GM23338 (cell line): ENCODE results near the gene NRXN2. TPM values are rescaled to one million over a fixed set of nuclear protein-coding genes. Genes with fewer than 3 reads are reported as not detected.

Source experiments
- ATAC-seq: fragments of 200-7000 bp; cut with Tn5 transposase; 3 replicates; pipeline ENCODE4 v1.9.1; 2020
- DNase-seq: peaks from one replicate; pipeline ENCODE4 v3.0.0-alpha.2; 2015; ENCODE audit warnings: low spot score
- H2AFZ ChIP-seq: fragments of 200-600 bp; sonication (generic); 2 replicates; pipeline ENCODE4 v1.8.0; 2016; ENCODE audit warnings: antibody characterized with exemption, mild to moderate bottlenecking, moderate library complexity
- H3F3A ChIP-seq: fragments of 200-600 bp; sonication (generic); replicated peaks from 2 replicates; pipeline ENCODE4 v1.8.0; 2017; ENCODE audit warnings: antibody characterized with exemption, mixed run types, low read depth
- H3K27ac ChIP-seq: fragments of 200-600 bp; sonication (generic); 2 replicates; pipeline ENCODE4 v1.6.1; 2016; ENCODE audit warnings: low read depth
- H3K27me3 ChIP-seq: fragments of 200-600 bp; sonication (generic); 2 replicates; pipeline ENCODE4 v1.8.0; 2016; ENCODE audit warnings: mild to moderate bottlenecking, mixed run types, moderate library complexity; ENCODE audit not compliant: insufficient read depth
- H3K36me3 ChIP-seq: fragments of 200-600 bp; sonication (generic); 2 replicates; pipeline ENCODE4 v1.8.0; 2016; ENCODE audit warnings: mild to moderate bottlenecking; ENCODE audit not compliant: insufficient read depth
- H3K4me1 ChIP-seq: fragments of 200-600 bp; sonication (generic); 2 replicates; pipeline ENCODE4 v1.8.0; 2016; ENCODE audit warnings: mild to moderate bottlenecking, moderate library complexity; ENCODE audit not compliant: insufficient read depth
- H3K4me2 ChIP-seq: fragments of 200-600 bp; sonication (generic); 2 replicates; pipeline ENCODE4 v1.7.1; 2017; ENCODE audit warnings: mixed run types
- H3K4me3 ChIP-seq: fragments of 200-600 bp; sonication (generic); 2 replicates; pipeline ENCODE4 v1.6.1; 2016; ENCODE audit warnings: mixed run types
- H3K79me2 ChIP-seq: fragments of 200-600 bp; sonication (generic); replicated peaks from 2 replicates; pipeline ENCODE4 v1.8.0; 2017; ENCODE audit warnings: mild to moderate bottlenecking; ENCODE audit not compliant: insufficient read depth
- H3K9me2 ChIP-seq: fragments of 200-600 bp; sonication (generic); 2 replicates; pipeline ENCODE4 v1.8.0; 2017; ENCODE audit not compliant: insufficient read depth
- H4K20me1 ChIP-seq: fragments of 200-600 bp; sonication (generic); replicated peaks from 2 replicates; pipeline ENCODE4 v1.8.0; 2017; ENCODE audit warnings: mild to moderate bottlenecking; ENCODE audit not compliant: insufficient read depth
- H3K27ac Mint-ChIP-seq: 2 replicates; pipeline ENCODE4 v1.8.0; 2020; ENCODE audit warnings: inconsistent platforms, mild to moderate bottlenecking, moderate library complexity, mixed read lengths
- H3K27me3 Mint-ChIP-seq: 3 replicates; pipeline ENCODE4 v1.8.0; 2022; ENCODE audit warnings: low read depth, mild to moderate bottlenecking, moderate library complexity, mixed read lengths, inconsistent platforms; ENCODE audit not compliant: insufficient read depth, poor library complexity
- H3K36me3 Mint-ChIP-seq: 3 replicates; pipeline ENCODE4 v1.8.0; 2021; ENCODE audit warnings: low read depth, mild to moderate bottlenecking, inconsistent platforms, moderate library complexity, mixed read lengths
- H3K4me1 Mint-ChIP-seq: 3 replicates; pipeline ENCODE4 v1.8.0; 2020; ENCODE audit warnings: mild to moderate bottlenecking, inconsistent platforms, mixed read lengths
- H3K4me3 Mint-ChIP-seq: 3 replicates; pipeline ENCODE4 v1.8.0; 2021; ENCODE audit warnings: moderate library complexity, mild to moderate bottlenecking, inconsistent platforms, mixed read lengths
- H3K9me3 Mint-ChIP-seq: 3 replicates; pipeline ENCODE4 v1.8.0; 2020; ENCODE audit warnings: moderate library complexity, mild to moderate bottlenecking, inconsistent platforms, mixed read lengths
- CREB1 ChIP-seq: fragments of 250-450 bp; sonication (Bioruptor Pico); IDR thresholded peaks from 2 replicates; pipeline ENCODE4 v1.5.0; 2020; ENCODE audit warnings: low read depth, mild to moderate bottlenecking, moderate library complexity
- EZH2 ChIP-seq: fragments of 200-600 bp; sonication (generic); IDR thresholded peaks from one replicate; pipeline ENCODE4 v1.8.0; 2017; ENCODE audit warnings: antibody characterized with exemption, mild to moderate bottlenecking, low read depth; ENCODE audit not compliant: unreplicated experiment
- EZH2phosphoT487 ChIP-seq: fragments of 200-600 bp; sonication (generic); IDR thresholded peaks from one replicate; pipeline ENCODE4 v1.8.1; 2018; ENCODE audit warnings: antibody characterized with exemption; ENCODE audit not compliant: unreplicated experiment
- JUNB ChIP-seq: IDR thresholded peaks from one replicate; pipeline ENCODE4 v1.6.1; 2016; ENCODE audit warnings: antibody characterized with exemption; ENCODE audit not compliant: unreplicated experiment
- NANOG ChIP-seq: IDR thresholded peaks from 2 replicates; pipeline ENCODE4 v1.6.1; 2016; ENCODE audit warnings: antibody characterized with exemption, borderline replicate concordance
- POLR2AphosphoS5 ChIP-seq: IDR thresholded peaks from 2 replicates; pipeline ENCODE4 v1.6.1; 2016; ENCODE audit warnings: antibody characterized with exemption, low read depth
- STAT1 ChIP-seq: IDR thresholded peaks from one replicate; pipeline ENCODE4 v1.6.1; 2016; ENCODE audit warnings: antibody characterized with exemption; ENCODE audit not compliant: unreplicated experiment
- ZNF114 ChIP-seq: fragments of 250-450 bp; sonication (Bioruptor Pico); IDR thresholded peaks from 2 replicates; pipeline ENCODE4 v1.5.0; 2020; ENCODE audit warnings: mild to moderate bottlenecking, moderate library complexity
- ZNF331 ChIP-seq: fragments of 250-450 bp; sonication (Bioruptor Pico); IDR thresholded peaks from 2 replicates; pipeline ENCODE4 v1.5.0; 2020; ENCODE audit warnings: low read depth, mild to moderate bottlenecking, moderate library complexity
- polyA plus RNA-seq: library from polyadenylated mRNA; unstranded; fragments of >200 nt; fragmentation: Nextera tagmentation; extraction: Ambion mirVana; gene quantifications from 2 replicates; pipeline ENCODE4 v1.2.1, GENCODE V29; 2016
- total RNA-seq: library from RNA; depleted of rRNA; stranded (reverse); fragments of >200 nt; shearing (Covaris generic); gene quantifications from 2 replicates; pipeline ENCODE4 v1.2.3, GENCODE V29; 2014
- TF ChIP-seq, protein P1 (sequence below): fragments of 250-450 bp; sonication (Bioruptor Pico); IDR thresholded peaks from 2 replicates; pipeline ENCODE4 v1.5.0; 2020; ENCODE audit warnings: mild to moderate bottlenecking, moderate library complexity
- TF ChIP-seq, protein P2 (sequence below), 2 experiments: fragments of 200-600 bp in 1 of 2; sonication (generic) in 1 of 2; conservative IDR thresholded peaks; 2 replicates each; pipeline versions ENCODE4 v1.5.1 to v1.6.1; 2016 to 2017; ENCODE audit warnings: antibody characterized with exemption in 2 of 2, low read depth in 2 of 2, mild to moderate bottlenecking in 2 of 2, moderate library complexity in 1 of 2
- TF ChIP-seq, protein P3 (sequence below): IDR thresholded peaks from one replicate; pipeline ENCODE4 v1.6.1; 2018; ENCODE audit warnings: antibody characterized with exemption; ENCODE audit not compliant: unreplicated experiment
- TF ChIP-seq, protein P4 (sequence below): IDR thresholded peaks from 2 replicates; pipeline ENCODE4 v1.6.1; 2016; ENCODE audit warnings: antibody characterized with exemption

The NRXN2 gene
- total and polyA plus RNA-seq, 2 experiments from 2014 or later, result 3.4 to 17.0 TPM

DNA sequence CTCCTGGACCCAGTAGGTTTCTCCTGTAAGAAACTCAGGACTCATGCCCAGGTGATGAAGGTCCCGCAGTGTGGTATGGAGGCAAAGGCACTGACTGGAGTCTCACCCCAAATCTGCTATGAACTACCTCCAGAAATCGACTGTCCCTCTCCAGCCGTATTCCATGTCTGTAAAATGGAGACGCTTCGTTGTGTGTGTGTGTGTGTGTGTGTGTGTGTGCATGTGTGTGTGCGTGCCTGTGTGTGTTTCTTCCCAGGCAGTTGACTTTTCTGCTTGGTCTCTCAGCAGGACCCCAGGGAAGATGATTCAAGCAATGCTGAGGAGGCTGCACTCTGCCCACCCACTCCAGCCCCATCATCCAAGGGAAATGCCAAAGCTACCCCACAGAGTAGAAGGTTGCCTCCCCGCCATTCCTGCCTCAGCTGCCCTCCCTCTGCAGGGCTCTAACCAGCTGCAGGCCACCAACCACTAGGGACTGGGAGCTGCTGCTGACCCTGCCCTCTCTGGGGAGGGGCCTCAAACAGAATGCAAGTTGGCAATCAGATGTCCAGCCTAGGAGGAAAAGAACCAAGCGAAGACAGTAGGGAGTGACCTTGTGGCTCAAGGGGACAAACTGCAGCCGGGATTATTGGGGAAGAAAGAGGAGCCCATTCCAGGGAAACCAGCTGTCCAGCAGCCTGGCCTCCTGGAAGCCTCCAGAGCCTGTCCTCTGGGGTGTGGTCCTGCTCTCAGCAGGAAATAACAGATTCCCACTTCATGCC is 75.8 kb downstream of the NRXN2 start:
- Mint-ChIP-seq H3K9me3 (no peaks in the 10 kb centered on the region), H3K36me3 (no peaks in the 10 kb centered on the region), H3K4me3 (no peak overlapping the region; the same call in 2 of the 3 replicates), H3K27me3 (peaks cover 35% of the 10 kb centered on the region), H3K27ac (no peak overlapping the region), H3K4me1 (peaks cover 31% of the 10 kb centered on the region)
- Histone ChIP-seq H3F3A (0 out of 2 replicates have a peak, but pooled peaks cover 3% of the 10 kb centered on the region), H4K20me1 (no peaks in the 10 kb centered on the region; the same call in 1 of the 2 replicates), H3K27me3 (peaks cover 33% of the 10 kb centered on the region), H3K4me1 (peaks cover 24% of the 10 kb centered on the region), H3K9me2 (no peaks in the 10 kb centered on the region), H2AFZ (no peak overlapping the region), H3K79me2 (no peaks in the 10 kb centered on the region), H3K4me3 (no peak overlapping the region), H3K36me3 (no peaks in the 10 kb centered on the region), H3K4me2 (no peak overlapping the region), H3K27ac (no peak overlapping the region)
- DNase-seq (no peak), ATAC-seq (no peak)
- TF ChIP-seq, protein P1, sequence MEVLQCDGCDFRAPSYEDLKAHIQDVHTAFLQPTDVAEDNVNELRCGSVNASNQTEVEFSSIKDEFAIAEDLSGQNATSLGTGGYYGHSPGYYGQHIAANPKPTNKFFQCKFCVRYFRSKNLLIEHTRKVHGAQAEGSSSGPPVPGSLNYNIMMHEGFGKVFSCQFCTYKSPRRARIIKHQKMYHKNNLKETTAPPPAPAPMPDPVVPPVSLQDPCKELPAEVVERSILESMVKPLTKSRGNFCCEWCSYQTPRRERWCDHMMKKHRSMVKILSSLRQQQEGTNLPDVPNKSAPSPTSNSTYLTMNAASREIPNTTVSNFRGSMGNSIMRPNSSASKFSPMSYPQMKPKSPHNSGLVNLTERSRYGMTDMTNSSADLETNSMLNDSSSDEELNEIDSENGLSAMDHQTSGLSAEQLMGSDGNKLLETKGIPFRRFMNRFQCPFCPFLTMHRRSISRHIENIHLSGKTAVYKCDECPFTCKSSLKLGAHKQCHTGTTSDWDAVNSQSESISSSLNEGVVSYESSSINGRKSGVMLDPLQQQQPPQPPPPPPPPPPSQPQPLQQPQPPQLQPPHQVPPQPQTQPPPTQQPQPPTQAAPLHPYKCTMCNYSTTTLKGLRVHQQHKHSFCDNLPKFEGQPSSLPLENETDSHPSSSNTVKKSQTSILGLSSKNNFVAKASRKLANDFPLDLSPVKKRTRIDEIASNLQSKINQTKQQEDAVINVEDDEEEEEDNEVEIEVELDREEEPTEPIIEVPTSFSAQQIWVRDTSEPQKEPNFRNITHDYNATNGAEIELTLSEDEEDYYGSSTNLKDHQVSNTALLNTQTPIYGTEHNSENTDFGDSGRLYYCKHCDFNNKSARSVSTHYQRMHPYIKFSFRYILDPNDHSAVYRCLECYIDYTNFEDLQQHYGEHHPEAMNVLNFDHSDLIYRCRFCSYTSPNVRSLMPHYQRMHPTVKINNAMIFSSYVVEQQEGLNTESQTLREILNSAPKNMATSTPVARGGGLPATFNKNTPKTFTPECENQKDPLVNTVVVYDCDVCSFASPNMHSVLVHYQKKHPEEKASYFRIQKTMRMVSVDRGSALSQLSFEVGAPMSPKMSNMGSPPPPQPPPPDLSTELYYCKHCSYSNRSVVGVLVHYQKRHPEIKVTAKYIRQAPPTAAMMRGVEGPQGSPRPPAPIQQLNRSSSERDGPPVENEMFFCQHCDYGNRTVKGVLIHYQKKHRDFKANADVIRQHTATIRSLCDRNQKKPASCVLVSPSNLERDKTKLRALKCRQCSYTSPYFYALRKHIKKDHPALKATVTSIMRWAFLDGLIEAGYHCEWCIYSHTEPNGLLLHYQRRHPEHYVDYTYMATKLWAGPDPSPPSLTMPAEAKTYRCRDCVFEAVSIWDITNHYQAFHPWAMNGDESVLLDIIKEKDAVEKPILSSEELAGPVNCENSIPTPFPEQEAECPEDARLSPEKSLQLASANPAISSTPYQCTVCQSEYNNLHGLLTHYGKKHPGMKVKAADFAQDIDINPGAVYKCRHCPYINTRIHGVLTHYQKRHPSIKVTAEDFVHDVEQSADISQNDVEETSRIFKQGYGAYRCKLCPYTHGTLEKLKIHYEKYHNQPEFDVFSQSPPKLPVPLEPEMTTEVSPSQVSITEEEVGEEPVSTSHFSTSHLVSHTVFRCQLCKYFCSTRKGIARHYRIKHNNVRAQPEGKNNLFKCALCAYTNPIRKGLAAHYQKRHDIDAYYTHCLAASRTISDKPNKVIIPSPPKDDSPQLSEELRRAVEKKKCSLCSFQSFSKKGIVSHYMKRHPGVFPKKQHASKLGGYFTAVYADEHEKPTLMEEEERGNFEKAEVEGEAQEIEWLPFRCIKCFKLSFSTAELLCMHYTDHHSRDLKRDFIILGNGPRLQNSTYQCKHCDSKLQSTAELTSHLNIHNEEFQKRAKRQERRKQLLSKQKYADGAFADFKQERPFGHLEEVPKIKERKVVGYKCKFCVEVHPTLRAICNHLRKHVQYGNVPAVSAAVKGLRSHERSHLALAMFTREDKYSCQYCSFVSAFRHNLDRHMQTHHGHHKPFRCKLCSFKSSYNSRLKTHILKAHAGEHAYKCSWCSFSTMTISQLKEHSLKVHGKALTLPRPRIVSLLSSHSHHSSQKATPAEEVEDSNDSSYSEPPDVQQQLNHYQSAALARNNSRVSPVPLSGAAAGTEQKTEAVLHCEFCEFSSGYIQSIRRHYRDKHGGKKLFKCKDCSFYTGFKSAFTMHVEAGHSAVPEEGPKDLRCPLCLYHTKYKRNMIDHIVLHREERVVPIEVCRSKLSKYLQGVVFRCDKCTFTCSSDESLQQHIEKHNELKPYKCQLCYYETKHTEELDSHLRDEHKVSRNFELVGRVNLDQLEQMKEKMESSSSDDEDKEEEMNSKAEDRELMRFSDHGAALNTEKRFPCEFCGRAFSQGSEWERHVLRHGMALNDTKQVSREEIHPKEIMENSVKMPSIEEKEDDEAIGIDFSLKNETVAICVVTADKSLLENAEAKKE (CRISPR knock-in tag), result no peak
- TF ChIP-seq NANOG (no peak), STAT1 (no peak), EZH2 (no peak), ZNF114 (no peak), POLR2AphosphoS5 (no peak), CREB1 (CRISPR knock-in tag) (no peak), JUNB (no peak), EZH2phosphoT487 (no peak), ZNF331 (CRISPR knock-in tag) (no peak)
- TF ChIP-seq, protein P2, sequence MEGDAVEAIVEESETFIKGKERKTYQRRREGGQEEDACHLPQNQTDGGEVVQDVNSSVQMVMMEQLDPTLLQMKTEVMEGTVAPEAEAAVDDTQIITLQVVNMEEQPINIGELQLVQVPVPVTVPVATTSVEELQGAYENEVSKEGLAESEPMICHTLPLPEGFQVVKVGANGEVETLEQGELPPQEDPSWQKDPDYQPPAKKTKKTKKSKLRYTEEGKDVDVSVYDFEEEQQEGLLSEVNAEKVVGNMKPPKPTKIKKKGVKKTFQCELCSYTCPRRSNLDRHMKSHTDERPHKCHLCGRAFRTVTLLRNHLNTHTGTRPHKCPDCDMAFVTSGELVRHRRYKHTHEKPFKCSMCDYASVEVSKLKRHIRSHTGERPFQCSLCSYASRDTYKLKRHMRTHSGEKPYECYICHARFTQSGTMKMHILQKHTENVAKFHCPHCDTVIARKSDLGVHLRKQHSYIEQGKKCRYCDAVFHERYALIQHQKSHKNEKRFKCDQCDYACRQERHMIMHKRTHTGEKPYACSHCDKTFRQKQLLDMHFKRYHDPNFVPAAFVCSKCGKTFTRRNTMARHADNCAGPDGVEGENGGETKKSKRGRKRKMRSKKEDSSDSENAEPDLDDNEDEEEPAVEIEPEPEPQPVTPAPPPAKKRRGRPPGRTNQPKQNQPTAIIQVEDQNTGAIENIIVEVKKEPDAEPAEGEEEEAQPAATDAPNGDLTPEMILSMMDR (conservative IDR thresholded peaks at IDR 0.05; ENCODE audit: low read depth in 2 of 2), result no peak
- TF ChIP-seq, protein P3, sequence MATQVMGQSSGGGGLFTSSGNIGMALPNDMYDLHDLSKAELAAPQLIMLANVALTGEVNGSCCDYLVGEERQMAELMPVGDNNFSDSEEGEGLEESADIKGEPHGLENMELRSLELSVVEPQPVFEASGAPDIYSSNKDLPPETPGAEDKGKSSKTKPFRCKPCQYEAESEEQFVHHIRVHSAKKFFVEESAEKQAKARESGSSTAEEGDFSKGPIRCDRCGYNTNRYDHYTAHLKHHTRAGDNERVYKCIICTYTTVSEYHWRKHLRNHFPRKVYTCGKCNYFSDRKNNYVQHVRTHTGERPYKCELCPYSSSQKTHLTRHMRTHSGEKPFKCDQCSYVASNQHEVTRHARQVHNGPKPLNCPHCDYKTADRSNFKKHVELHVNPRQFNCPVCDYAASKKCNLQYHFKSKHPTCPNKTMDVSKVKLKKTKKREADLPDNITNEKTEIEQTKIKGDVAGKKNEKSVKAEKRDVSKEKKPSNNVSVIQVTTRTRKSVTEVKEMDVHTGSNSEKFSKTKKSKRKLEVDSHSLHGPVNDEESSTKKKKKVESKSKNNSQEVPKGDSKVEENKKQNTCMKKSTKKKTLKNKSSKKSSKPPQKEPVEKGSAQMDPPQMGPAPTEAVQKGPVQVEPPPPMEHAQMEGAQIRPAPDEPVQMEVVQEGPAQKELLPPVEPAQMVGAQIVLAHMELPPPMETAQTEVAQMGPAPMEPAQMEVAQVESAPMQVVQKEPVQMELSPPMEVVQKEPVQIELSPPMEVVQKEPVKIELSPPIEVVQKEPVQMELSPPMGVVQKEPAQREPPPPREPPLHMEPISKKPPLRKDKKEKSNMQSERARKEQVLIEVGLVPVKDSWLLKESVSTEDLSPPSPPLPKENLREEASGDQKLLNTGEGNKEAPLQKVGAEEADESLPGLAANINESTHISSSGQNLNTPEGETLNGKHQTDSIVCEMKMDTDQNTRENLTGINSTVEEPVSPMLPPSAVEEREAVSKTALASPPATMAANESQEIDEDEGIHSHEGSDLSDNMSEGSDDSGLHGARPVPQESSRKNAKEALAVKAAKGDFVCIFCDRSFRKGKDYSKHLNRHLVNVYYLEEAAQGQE, result no peak
- TF ChIP-seq, protein P4, sequence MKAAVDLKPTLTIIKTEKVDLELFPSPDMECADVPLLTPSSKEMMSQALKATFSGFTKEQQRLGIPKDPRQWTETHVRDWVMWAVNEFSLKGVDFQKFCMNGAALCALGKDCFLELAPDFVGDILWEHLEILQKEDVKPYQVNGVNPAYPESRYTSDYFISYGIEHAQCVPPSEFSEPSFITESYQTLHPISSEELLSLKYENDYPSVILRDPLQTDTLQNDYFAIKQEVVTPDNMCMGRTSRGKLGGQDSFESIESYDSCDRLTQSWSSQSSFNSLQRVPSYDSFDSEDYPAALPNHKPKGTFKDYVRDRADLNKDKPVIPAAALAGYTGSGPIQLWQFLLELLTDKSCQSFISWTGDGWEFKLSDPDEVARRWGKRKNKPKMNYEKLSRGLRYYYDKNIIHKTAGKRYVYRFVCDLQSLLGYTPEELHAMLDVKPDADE, result no peak
